GM18507 (cell line): ENCODE measurements around the gene MAEA.

Source experiments
- DNase-seq: peaks from one replicate; pipeline ENCODE4 v3.0.0; 2011; ENCODE audit warnings: low read depth; ENCODE audit not compliant: insufficient read length; ENCODE audit errors: extremely low spot score
- FAIRE-seq: peaks from 2 replicates; lab custom pipeline; 2011; peaks lifted over from hg19 to GRCh38; lab: Jason Lieb, UNC

Gene MAEA

GRCh38 chr4:1289207-1290164 lies at the start of gene MAEA:
MAEA (plus strand) TSS chr4:1289891; CDS start chr4:1289914, 23 bp downstream.
- DNase-seq = peak; percentile 99
- peak; percentile 97 for FAIRE-seq

GRCh38 chr4:1239950-1240307 lies 49.8 kb upstream of the MAEA start:
- DNase-seq (no peak), FAIRE-seq (no peak)

- DNase-seq (no peak), FAIRE-seq (no peak)
These were observed 48.8 kb upstream of the MAEA start for GRCh38 chr4:1240721-1241465.

- FAIRE-seq = no peak
- no peak for DNase-seq
These were observed 48.2 kb upstream of the MAEA start for GRCh38 chr4:1241466-1241935.

GRCh38 chr4:1241936-1242505 lies 47.7 kb upstream of the MAEA start:
- no peak for FAIRE-seq
- DNase-seq = no peak

- FAIRE-seq (no peak), DNase-seq (no peak)
These were observed 46.9 kb upstream of the MAEA start for GRCh38 chr4:1242506-1243450.

- FAIRE-seq (no peak), DNase-seq (no peak)
These were observed 46.1 kb upstream of the MAEA start for GRCh38 chr4:1243451-1244080.

GRCh38 chr4:1244081-1244977 lies 45.4 kb upstream of the MAEA start:
- FAIRE-seq (no peak), DNase-seq (no peak)

- FAIRE-seq = no peak
- DNase-seq = no peak
These were observed 44.7 kb upstream of the MAEA start for GRCh38 chr4:1244978-1245471.

GRCh38 chr4:1245481-1246051 lies 44.1 kb upstream of the MAEA start:
- no peak for FAIRE-seq

GRCh38 chr4:1246111-1246881 lies 43.4 kb upstream of the MAEA start:
- peak; percentile 70 for FAIRE-seq
- DNase-seq = no peak

More at GRCh38 chr4:1245481-1246051, 44.1 kb upstream of the MAEA start:
- DNase-seq = no peak

GRCh38 chr4:1246901-1247863 lies 42.5 kb upstream of the MAEA start:
- no peak for DNase-seq
- FAIRE-seq = peak; percentile 70

- DNase-seq = no peak
- no peak for FAIRE-seq
These were observed 41.8 kb upstream of the MAEA start for GRCh38 chr4:1247864-1248244.

GRCh38 chr4:1248245-1249147 lies 41.2 kb upstream of the MAEA start, which contains the start of gene CTBP1:
CTBP1 (minus strand) TSS chr4:1249130; CDS start chr4:1241331, 7,799 bp downstream.
- FAIRE-seq = peak; percentile 68
- DNase-seq = peak; percentile 97
